Hippocampal formation (tissue), 2 donors: ENCODE measurements around the gene AHCY.
"Not testable (repeated sequence)": the region's sequence is repeated elsewhere in the genome, so short reads cannot be mapped to it uniquely, and the experiment has no call there.

Experiments
- DNase-seq, 2 donors: peaks; one replicate each; lab custom pipeline; 2025; lab: John Stamatoyannopoulos, UW

The AHCY gene

GRCh38 chr20:34298294-34298784 is 4.8 kb downstream of the AHCY start:
- DNase-seq = not testable (repeated sequence)

GRCh38 chr20:34296468-34296867 is 6.7 kb downstream of the AHCY start:
- no peak for DNase-seq

GRCh38 chr20:34295284-34295683 is 7.9 kb downstream of the AHCY start:
- DNase-seq = no peak

GRCh38 chr20:34294563-34294962 is 8.6 kb downstream of the AHCY start:
- DNase-seq = no peak

GRCh38 chr20:34293589-34293988 is 9.6 kb downstream of the AHCY start:
- no peak for DNase-seq

- DNase-seq = no peak
Observed at GRCh38 chr20:34293119-34293518, 10.0 kb downstream of the AHCY start.

- no peak for DNase-seq
Observed at GRCh38 chr20:34292496-34292895, 10.7 kb downstream of the AHCY start.

GRCh38 chr20:34290471-34290870 is 12.7 kb downstream of the AHCY start:
- no peak for DNase-seq

GRCh38 chr20:34287500-34287899 is 15.7 kb downstream of the AHCY start:
- not testable (repeated sequence) for DNase-seq

- DNase-seq = no peak
Observed at GRCh38 chr20:34285450-34285849, 17.7 kb downstream of the AHCY start.

- DNase-seq = no peak
Observed at GRCh38 chr20:34283844-34284243, 19.3 kb downstream of the AHCY start.

GRCh38 chr20:34282041-34282440 is 21.1 kb downstream of the AHCY start:
- DNase-seq = no peak

GRCh38 chr20:34281177-34281576 is 22.0 kb downstream of the AHCY start:
- DNase-seq = no peak

GRCh38 chr20:34274694-34275093 is 28.5 kb downstream of the AHCY start:
- no peak for DNase-seq

- DNase-seq = no peak
Observed at GRCh38 chr20:34271956-34272355, 31.2 kb downstream of the AHCY start.

GRCh38 chr20:34269996-34270627 is 33.0 kb downstream of the AHCY start:
- DNase-seq = no peak

- no peak for DNase-seq
Observed at GRCh38 chr20:34268851-34269636, 34.1 kb downstream of the AHCY start.

- no peak for DNase-seq
Observed at GRCh38 chr20:34268145-34268544, 35.0 kb downstream of the AHCY start.

GRCh38 chr20:34264141-34264540 is 39.0 kb downstream of the AHCY start:
- DNase-seq = no peak

GRCh38 chr20:34263468-34263867 is 39.7 kb downstream of the AHCY start:
- not testable (repeated sequence) for DNase-seq

- DNase-seq = no peak
Observed at GRCh38 chr20:34262488-34263288, 40.5 kb downstream of the AHCY start.

GRCh38 chr20:34260208-34260942 is 42.8 kb downstream of the AHCY start:
- no peak for DNase-seq
